Measurements from ENCODE around the gene TMPRSS4.

Gene TMPRSS4

GRCh38 chr11:118084247-118084646 is 7.4 kb downstream of the TMPRSS4 start:
- Mint-ChIP-seq H3K36me3 (peaks cover 9% of the 10 kb centered on the region), H3K4me3 (no peak overlapping the region), H3K4me1 (peaks cover 11% of the 10 kb centered on the region), H3K9me3 (peaks cover 11% of the 10 kb centered on the region), H3K27ac (no peak overlapping the region), H3K27me3 (peaks cover 22% of the 10 kb centered on the region)
- peak; percentile 6 for ATAC-seq

DNA sequence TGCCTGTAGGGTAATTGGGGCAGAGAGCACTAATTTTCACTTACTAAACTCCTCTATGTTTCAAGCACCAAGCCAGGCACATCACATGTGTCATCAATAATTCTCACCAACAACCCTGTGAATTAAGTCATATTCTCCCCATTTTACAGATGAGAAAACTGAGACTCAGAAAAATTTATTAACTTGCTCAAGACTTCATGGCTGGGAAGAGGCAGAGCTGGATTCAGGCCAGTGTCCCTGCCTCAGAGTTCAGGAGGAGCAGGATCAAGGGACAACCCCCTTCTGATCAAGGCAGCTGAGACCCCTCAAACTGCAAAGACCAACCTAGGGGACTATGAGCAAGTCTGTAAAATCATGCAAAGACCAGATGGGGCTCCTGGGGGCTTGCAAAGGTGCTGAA is 7.8 kb downstream of the TMPRSS4 start:
- Mint-ChIP-seq H3K4me1 (peaks cover 11% of the 10 kb centered on the region), H3K36me3 (peaks cover 9% of the 10 kb centered on the region), H3K9me3 (peaks cover 11% of the 10 kb centered on the region), H3K4me3 (no peak overlapping the region), H3K27me3 (peaks cover 18% of the 10 kb centered on the region), H3K27ac (no peak overlapping the region)
- no peak for ATAC-seq

GRCh38 chr11:118086913-118087768 is 10.3 kb downstream of the TMPRSS4 start, which contains the start of gene SMIM35:
SMIM35 (minus strand) TSS chr11:118086963; CDS start chr11:118086757, 206 bp downstream.
- Mint-ChIP-seq H3K4me3 (no peak within 1 kb of the TSS), H3K36me3 (peaks cover 9% of the 10 kb centered on the region), H3K27ac (no peak within 1 kb of the TSS), H3K9me3 (peaks cover 11% of the 10 kb centered on the region), H3K4me1 (peaks cover 11% of the 10 kb centered on the region), H3K27me3 (peaks cover 13% of the 10 kb centered on the region)
- no peak for ATAC-seq

GRCh38 chr11:118087931-118088330 is 11.1 kb downstream of the TMPRSS4 start:
- peaks cover 9% of the 10 kb centered on the region for H3K36me3 Mint-ChIP-seq
- ATAC-seq = no peak
- peaks cover 13% of the 10 kb centered on the region for H3K27me3 Mint-ChIP-seq
- H3K4me1 Mint-ChIP-seq = peaks cover 11% of the 10 kb centered on the region
- no peak overlapping the region for H3K27ac Mint-ChIP-seq
- H3K4me3 Mint-ChIP-seq = no peak overlapping the region
- peaks cover 11% of the 10 kb centered on the region for H3K9me3 Mint-ChIP-seq

DNA sequence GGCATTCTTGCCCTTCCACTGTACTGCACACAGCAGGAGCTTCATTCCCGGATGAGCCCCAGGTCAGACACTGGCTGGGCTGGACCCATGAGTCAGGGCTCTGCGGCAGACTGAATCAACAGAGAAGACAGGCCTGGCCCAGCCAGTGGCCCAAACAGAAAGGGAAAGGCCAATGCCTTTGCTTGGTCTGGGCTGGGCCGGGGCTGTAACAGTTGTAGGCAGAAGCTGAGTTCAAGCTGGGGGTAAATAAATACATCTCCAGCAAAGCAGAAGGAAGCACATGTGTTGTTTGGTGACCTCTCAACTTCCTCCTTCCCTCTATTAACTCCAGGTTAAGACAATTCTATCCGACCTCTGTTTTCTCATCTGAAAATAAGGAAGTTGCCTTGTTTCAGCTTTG is 11.7 kb downstream of the TMPRSS4 start:
- Mint-ChIP-seq H3K36me3 (peaks cover 9% of the 10 kb centered on the region), H3K9me3 (peaks cover 11% of the 10 kb centered on the region), H3K27ac (no peak overlapping the region), H3K4me3 (no peak overlapping the region), H3K27me3 (peaks cover 13% of the 10 kb centered on the region), H3K4me1 (peaks cover 11% of the 10 kb centered on the region)
- ATAC-seq = no peak

GRCh38 chr11:118090545-118091162 is 13.8 kb downstream of the TMPRSS4 start:
- Mint-ChIP-seq H3K4me3 (no peak overlapping the region), H3K4me1 (peaks cover 11% of the 10 kb centered on the region), H3K9me3 (peaks cover 11% of the 10 kb centered on the region), H3K27me3 (peaks cover 13% of the 10 kb centered on the region), H3K27ac (no peak overlapping the region), H3K36me3 (peaks cover 9% of the 10 kb centered on the region)
- ATAC-seq = no peak

- Mint-ChIP-seq H3K27me3 (peaks cover 17% of the 10 kb centered on the region), H3K36me3 (peaks cover 9% of the 10 kb centered on the region), H3K9me3 (peaks cover 8% of the 10 kb centered on the region), H3K4me1 (peaks cover 11% of the 10 kb centered on the region), H3K4me3 (no peak overlapping the region), H3K27ac (no peak overlapping the region)
- no peak for ATAC-seq
Observed at GRCh38 chr11:118091690-118092089, 14.8 kb downstream of the TMPRSS4 start.

DNA sequence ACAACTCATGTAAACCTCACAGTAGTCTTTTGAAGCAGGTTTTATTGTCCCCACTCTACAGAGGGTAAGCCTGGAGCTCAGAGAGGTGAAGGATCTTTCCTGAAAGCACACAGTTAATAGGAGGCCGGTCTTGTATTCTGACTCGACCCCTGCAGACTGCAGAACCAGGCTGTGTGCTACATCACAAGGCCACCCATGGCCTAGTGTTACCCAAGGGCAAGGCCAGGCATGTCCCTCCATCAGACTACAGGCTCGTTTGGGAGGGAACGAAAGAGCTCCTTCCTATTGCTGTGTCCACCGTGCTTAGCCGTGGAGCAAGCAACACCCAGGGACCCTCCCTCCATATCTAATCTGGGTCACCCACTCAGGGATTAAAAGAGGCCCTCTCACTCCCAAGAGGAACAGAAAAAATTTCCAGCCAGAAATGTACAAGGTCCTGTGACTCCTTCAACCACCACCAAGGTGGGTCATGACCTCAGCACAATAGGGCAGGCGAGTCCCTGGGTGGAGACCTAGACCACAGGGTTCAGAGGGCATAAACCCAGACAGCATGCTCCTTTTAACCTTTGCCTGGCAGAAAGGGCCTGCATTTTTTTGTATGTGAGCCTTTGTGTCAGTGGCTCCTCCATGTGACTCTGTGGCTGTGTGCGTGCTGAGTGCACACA is 16.2 kb downstream of the TMPRSS4 start:
- Mint-ChIP-seq H3K27me3 (peaks cover 26% of the 10 kb centered on the region), H3K36me3 (no peaks in the 10 kb centered on the region), H3K4me3 (no peak overlapping the region), H3K27ac (no peak overlapping the region), H3K9me3 (peaks cover 4% of the 10 kb centered on the region), H3K4me1 (peaks cover 11% of the 10 kb centered on the region)
- ATAC-seq = no peak

GRCh38 chr11:118095493-118095892 is 18.6 kb downstream of the TMPRSS4 start:
- no peak for ATAC-seq
- Mint-ChIP-seq H3K4me1 (no peaks in the 10 kb centered on the region), H3K4me3 (no peak overlapping the region), H3K9me3 (no peaks in the 10 kb centered on the region), H3K27me3 (peaks cover 40% of the 10 kb centered on the region), H3K27ac (no peak overlapping the region), H3K36me3 (no peaks in the 10 kb centered on the region)

GRCh38 chr11:118095967-118096367 is 19.1 kb downstream of the TMPRSS4 start:
- H3K4me1 Mint-ChIP-seq = no peaks in the 10 kb centered on the region
- no peaks in the 10 kb centered on the region for H3K36me3 Mint-ChIP-seq
- no peak for ATAC-seq
- H3K27ac Mint-ChIP-seq = no peak overlapping the region
- H3K9me3 Mint-ChIP-seq = no peaks in the 10 kb centered on the region
- no peak overlapping the region for H3K4me3 Mint-ChIP-seq
- peaks cover 36% of the 10 kb centered on the region for H3K27me3 Mint-ChIP-seq

GRCh38 chr11:118098996-118099837 is 22.3 kb downstream of the TMPRSS4 start:
- Mint-ChIP-seq H3K27me3 (peaks cover 27% of the 10 kb centered on the region), H3K4me1 (no peaks in the 10 kb centered on the region), H3K27ac (no peak overlapping the region), H3K36me3 (no peaks in the 10 kb centered on the region), H3K9me3 (no peaks in the 10 kb centered on the region), H3K4me3 (no peak overlapping the region)
- ATAC-seq = no peak

DNA sequence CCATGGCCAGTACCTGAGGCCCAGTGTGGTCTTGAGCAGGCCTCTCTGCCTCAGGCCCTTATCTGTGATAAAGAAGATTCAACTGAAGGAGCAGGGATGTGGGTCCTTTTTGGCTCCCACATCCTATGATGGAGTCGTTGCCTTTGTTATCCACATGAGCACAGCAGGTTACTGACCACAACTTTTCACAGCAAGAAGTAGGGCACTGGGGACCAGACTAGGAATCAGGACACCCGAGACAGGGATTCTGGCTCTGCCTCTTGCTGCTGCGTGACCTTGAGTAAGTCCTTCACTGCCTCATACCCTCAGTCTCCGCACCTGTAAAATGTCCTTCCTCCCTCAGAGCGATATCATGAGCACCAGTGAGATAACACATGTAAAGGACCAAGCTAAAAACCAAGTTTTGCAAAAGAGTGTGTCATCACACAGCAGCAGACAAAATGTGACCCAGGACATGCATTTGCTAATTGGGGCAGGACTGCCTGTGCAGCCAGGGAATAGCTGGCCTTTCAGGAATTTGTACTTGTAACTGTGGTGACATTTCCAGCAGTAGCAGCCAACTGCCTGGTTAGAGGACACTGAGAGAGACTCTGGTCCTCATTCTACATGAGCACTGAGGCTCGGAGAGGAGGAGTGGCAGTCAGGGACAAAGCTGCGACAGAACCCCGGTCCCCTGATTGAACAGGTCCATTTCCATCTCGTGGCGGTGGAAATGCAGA is 23.1 kb downstream of the TMPRSS4 start:
- Mint-ChIP-seq H3K27me3 (peaks cover 27% of the 10 kb centered on the region), H3K27ac (no peak overlapping the region), H3K36me3 (no peaks in the 10 kb centered on the region), H3K4me3 (no peak overlapping the region), H3K9me3 (no peaks in the 10 kb centered on the region), H3K4me1 (no peaks in the 10 kb centered on the region)
- no peak for ATAC-seq

DNA sequence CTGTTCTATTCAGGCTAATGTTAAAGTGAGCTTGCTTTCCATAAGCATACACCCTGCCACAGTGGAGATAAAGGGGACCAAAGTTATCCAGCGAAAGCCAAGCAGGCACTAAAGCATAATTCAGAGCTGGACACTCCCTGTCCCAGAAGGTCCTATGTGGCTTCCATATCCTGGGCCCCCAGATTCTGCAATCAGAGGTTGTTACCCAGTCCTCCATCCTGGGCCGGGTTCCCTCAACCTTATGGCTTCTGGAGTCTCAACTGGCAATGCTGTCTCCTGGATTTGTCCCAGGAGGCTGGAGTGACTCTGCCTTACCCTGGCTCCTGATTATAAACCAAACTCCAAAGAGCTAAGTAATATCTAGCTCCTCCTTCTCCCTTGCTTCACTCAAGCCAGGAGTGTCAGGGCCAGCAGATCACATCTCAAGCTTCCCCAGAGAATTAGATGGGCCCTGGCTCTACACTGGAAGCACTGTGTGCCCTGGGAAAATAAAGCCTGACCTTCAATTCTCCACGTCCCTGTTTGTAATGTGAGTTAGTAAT is 23.9 kb downstream of the TMPRSS4 start:
- ATAC-seq = no peak
- Mint-ChIP-seq H3K27ac (no peak overlapping the region), H3K9me3 (no peaks in the 10 kb centered on the region), H3K4me3 (no peak overlapping the region), H3K36me3 (no peaks in the 10 kb centered on the region), H3K4me1 (no peaks in the 10 kb centered on the region), H3K27me3 (peaks cover 27% of the 10 kb centered on the region)

DNA sequence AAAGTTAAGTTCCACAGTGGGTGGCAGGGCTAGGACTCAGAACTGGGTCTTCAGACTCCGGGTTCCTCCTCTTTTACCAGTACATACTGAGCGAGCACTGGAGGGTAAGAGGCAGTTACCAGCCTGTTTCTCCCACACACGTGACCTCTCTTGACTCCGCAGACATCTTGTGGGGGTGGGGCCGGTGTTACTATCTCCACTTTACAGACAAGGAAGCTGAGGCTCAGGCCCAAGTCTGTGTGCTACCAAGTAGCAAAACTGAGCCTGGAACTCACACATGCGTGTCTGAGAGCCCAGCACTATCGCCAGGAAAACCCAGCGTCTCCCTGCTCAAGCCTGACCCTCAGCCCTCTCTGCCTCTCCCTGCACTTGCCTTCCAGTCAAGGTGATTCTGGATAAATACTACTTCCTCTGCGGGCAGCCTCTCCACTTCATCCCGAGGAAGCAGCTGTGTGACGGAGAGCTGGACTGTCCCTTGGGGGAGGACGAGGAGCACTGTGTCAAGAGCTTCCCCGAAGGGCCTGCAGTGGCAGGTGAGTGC is 25.9 kb downstream of the TMPRSS4 start:
- no peaks in the 10 kb centered on the region for H3K4me1 Mint-ChIP-seq
- no peaks in the 10 kb centered on the region for H3K36me3 Mint-ChIP-seq
- H3K9me3 Mint-ChIP-seq = no peaks in the 10 kb centered on the region
- no peak for ATAC-seq
- peaks cover 25% of the 10 kb centered on the region for H3K27me3 Mint-ChIP-seq
- H3K4me3 Mint-ChIP-seq = no peak overlapping the region
- no peak overlapping the region for H3K27ac Mint-ChIP-seq
